GM21367 (cell line): ENCODE data around the gene EML1.
"Not testable (repeated sequence)": the region's sequence is repeated elsewhere in the genome, so short reads cannot be mapped to it uniquely, and the experiment has no call there.

Experiments used
- ATAC-seq: cut with Tn5 transposase; IDR thresholded peaks from one replicate; pipeline ENCODE4 v1.9.1; 2021; ENCODE audit not compliant: unreplicated experiment

EML1 gene

GRCh38 chr14:99931308-99931707, 138.1 kb downstream of the EML1 start:
- no peak for ATAC-seq

GRCh38 chr14:99936056-99936455, 142.8 kb downstream of the EML1 start:
- ATAC-seq = no peak

- ATAC-seq = peak; percentile 89
Observed at GRCh38 chr14:99936738-99937474, 143.7 kb downstream of the EML1 start.

- peak; percentile 14 for ATAC-seq
Observed at GRCh38 chr14:99937475-99938244, 144.4 kb downstream of the EML1 start.

- ATAC-seq = no peak
Observed at GRCh38 chr14:99938376-99938775, 145.2 kb downstream of the EML1 start.

GRCh38 chr14:99938896-99939295, 145.7 kb downstream of the EML1 start:
- no peak for ATAC-seq

GRCh38 chr14:99939421-99939820, 146.2 kb downstream of the EML1 start:
- no peak for ATAC-seq

- ATAC-seq = no peak
Observed at GRCh38 chr14:99940064-99940463, 146.9 kb downstream of the EML1 start.

GRCh38 chr14:99941211-99941610, 148.0 kb downstream of the EML1 start:
- ATAC-seq = no peak

GRCh38 chr14:99943620-99944019, 150.4 kb downstream of the EML1 start:
- ATAC-seq = no peak

- ATAC-seq = no peak
Observed at GRCh38 chr14:99944241-99944651, 151.0 kb downstream of the EML1 start.

GRCh38 chr14:99945732-99946651, 152.8 kb downstream of the EML1 start:
- ATAC-seq = no peak

- ATAC-seq = peak; percentile 75
Observed at GRCh38 chr14:99946652-99947489, 153.7 kb downstream of the EML1 start.

GRCh38 chr14:99947695-99948094, 154.5 kb downstream of the EML1 start:
- no peak for ATAC-seq

GRCh38 chr14:99949011-99949732, 156.0 kb downstream of the EML1 start:
- ATAC-seq = not testable (repeated sequence)

- ATAC-seq = no peak
Observed at GRCh38 chr14:99950181-99950580, 157.0 kb downstream of the EML1 start.

- ATAC-seq = no peak
Observed at GRCh38 chr14:99951085-99951484, 157.9 kb downstream of the EML1 start.

- ATAC-seq = no peak
Observed at GRCh38 chr14:99952039-99952438, 158.8 kb downstream of the EML1 start.

GRCh38 chr14:99952453-99952852, 159.2 kb downstream of the EML1 start:
- ATAC-seq = no peak
